ENCODE data around the gene OR9G4.

OR9G4 gene

DNA sequence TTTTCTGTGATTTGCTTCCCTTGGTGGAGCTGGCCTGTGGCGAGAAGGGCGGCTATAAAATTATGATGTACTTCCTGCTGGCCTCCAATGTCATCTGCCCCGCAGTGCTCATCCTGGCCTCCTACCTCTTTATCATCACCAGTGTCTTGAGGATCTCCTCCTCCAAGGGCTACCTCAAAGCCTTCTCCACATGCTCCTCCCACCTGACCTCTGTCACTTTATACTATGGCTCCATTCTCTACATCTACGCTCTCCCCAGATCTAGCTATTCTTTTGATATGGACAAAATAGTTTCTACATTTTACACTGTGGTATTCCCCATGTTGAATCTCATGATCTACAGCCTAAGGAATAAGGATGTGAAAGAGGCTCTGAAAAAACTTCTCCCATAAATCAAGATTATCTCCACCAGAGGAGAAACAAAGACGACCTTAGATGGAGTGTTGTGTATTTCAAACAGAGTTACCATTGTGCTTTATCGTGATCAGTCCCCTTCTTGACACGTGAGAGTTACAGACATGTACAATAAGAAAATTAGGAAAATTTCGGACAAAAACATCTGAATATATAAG lies 47.5 kb downstream of the OR9G4 start:
- TF ChIP-seq CTCF (IDR thresholded peaks at IDR 0.05; ENCODE audit: extremely low read depth, missing control alignments) = no peak
- DNase-seq (ENCODE audit: low spot score) = no peak

DNA sequence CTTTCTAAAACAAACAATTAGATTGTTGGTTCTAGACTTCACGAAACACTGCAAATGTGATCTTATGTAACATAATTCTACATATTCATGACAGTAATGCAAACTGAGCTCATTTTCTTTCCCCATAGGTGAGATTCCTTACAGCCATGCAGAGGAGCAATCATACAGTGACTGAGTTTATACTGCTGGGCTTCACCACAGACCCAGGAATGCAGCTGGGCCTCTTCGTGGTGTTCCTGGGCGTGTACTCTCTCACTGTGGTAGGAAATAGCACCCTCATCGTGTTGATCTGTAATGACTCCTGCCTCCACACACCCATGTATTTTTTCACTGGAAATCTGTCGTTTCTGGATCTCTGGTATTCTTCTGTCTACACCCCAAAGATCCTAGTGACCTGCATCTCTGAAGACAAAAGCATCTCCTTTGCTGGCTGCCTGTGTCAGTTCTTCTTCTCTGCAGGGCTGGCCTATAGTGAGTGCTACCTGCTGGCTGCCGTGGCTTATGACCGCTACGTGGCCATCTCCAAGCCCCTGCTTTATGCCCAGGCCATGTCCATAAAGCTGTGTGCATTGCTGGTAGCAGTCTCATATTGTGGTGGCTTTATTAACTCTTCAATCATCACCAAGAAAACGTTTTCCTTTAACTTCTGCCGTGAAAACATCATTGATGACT lies 48.1 kb downstream of the OR9G4 start:
- TF ChIP-seq CTCF (IDR thresholded peaks at IDR 0.05; ENCODE audit: extremely low read depth, missing control alignments) = no peak
- no peak for DNase-seq (ENCODE audit: low spot score)

DNA sequence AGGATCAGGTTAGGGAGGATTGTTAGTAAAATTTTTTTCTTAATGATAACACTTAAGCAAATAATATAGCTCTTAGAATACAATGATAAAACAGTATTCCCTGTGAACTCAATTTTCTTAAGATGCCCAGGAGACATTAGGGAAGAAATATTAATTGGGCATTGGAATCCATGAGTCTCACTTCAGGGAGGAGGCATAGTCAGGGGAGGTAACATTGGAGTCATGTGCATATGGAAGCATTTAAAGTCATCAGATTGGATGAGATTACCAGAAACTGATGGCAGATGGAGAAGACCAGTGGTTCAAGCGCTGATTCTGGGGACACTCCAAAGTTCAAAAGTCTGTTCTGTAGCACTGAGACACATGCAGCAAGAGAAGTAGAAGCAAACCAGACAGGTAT lies 49.7 kb downstream of the OR9G4 start, which contains the start of gene OR9G1:
Gene OR9G1, plus strand, starts transcription at position 301 of the 400 bp plus-strand sequence. CDS start 1,293 bp downstream, outside the sequence.
- TF ChIP-seq CTCF (IDR thresholded peaks at IDR 0.05; ENCODE audit: extremely low read depth, missing control alignments) = no peak
- no peak for DNase-seq (ENCODE audit: low spot score)

DNA sequence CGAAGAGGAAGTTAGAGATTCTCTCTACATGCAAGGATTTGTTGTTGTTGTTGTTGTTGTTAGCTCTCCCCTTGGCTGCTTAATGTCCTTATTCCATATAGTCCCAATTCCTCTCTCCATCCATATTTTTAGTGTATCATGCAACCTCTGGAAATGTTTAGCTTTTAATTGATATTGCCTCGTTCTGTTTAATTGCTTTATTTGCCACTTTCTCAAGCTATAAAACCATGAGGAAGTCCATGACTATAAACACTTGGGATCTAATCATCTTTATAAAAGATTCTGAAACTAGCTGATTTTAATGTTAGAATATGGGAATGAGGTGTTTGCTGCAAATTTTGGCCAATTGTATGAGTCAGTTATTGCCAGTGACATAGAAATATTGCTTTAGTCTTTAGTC lies 55.1 kb downstream of the OR9G4 start:
- no peak for TF ChIP-seq CTCF (IDR thresholded peaks at IDR 0.05; ENCODE audit: extremely low read depth, missing control alignments)
- DNase-seq (ENCODE audit: low spot score) = no peak

Measured in GM20000 (cell line).